Measurements from ENCODE around the gene LDLRAD3.

Gene LDLRAD3

DNA sequence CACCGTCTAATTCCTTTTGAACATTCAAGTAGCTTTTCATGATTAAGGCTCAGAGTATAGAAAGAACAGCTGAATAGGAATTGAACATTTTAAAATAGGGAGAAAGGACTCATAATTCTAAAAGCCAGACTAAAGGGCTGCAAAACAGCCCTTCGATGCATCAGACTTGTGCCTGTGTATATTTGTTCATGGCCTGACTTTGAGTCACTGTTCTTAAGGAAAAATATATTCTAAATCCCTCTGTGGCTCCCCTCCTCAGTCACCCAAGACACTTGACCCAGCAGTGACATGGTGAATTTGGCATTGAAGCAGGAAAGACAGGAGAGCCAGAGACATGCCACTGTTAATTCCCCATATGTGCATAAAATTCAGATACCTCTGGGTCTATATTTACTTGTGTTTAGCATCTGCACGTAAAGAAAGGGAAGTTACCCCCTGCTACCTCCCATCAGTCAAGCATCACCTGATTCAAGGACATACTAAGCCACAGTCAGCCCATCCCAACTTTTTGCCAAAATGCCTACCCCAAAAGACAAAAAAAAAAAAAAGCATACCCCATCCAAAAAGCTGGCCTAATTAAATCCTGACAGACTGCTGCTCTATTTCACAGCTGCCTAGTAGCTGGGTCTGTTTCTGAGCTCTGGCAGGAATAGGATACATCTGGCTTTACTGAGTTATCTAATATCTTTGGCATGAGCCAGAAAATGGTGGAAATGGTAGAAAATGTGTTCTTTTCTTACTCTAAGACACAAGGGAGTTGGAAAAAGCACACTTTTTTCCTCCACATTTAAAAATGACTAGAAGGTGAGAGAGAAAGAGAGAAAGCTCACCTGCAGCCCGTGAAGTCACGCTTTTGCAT lies 251.9 kb downstream of the LDLRAD3 start:
- H3K4me3 ChIP-seq (ENCODE audit: low read length) = no peak overlapping the region
- DNase-seq (ENCODE audit: low read depth, low spot score) = no peak

GRCh38 chr11:36196411-36196998 lies 252.6 kb downstream of the LDLRAD3 start:
- no peak for DNase-seq (ENCODE audit: low read depth, low spot score)
- no peak overlapping the region for H3K4me3 ChIP-seq (ENCODE audit: low read length)

- no peak overlapping the region for H3K4me3 ChIP-seq (ENCODE audit: low read length)
- no peak for DNase-seq (ENCODE audit: low read depth, low spot score)
These were observed 257.5 kb downstream of the LDLRAD3 start for GRCh38 chr11:36201411-36201810.

GRCh38 chr11:36205536-36205935 lies 261.7 kb downstream of the LDLRAD3 start:
- H3K4me3 ChIP-seq (ENCODE audit: low read length) = no peak overlapping the region
- no peak for DNase-seq (ENCODE audit: low read depth, low spot score)

- no peak for DNase-seq (ENCODE audit: low read depth, low spot score)
- H3K4me3 ChIP-seq (ENCODE audit: low read length) = no peak overlapping the region
These were observed 266.7 kb downstream of the LDLRAD3 start for GRCh38 chr11:36210529-36210928.

DNA sequence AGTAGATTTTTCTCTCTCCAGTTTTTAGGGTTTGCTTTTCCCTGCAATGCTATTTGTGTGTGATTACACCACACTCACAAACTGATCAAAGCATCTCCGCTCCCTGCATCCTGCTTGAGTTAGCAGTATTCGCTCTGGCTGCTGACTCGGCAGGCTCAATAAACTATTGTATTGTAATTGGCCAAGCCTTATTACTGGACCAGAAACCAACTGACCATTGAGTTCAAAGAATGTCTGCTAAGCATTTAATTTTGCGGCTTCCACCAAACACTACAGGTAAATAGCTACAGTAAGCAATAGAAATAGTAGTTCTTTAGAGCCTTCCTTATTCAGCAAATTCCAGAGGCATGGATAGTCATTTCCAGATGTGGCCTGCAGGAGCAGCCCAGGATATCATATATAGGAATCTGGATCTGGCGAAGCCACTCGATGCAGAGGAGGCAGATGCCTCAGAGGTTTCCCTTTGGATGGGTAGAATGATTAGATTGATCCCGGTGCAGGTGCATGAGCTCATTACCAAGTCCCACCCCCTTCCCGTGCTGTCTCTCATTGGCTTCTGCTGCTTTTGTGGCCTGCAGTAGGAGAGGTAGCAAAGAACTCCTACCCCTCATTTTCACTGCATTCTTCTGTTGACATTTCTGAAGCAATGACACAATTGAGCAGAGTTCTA lies 268.0 kb downstream of the LDLRAD3 start:
- no peak overlapping the region for H3K4me3 ChIP-seq (ENCODE audit: low read length)
- no peak for DNase-seq (ENCODE audit: low read depth, low spot score)

DNA sequence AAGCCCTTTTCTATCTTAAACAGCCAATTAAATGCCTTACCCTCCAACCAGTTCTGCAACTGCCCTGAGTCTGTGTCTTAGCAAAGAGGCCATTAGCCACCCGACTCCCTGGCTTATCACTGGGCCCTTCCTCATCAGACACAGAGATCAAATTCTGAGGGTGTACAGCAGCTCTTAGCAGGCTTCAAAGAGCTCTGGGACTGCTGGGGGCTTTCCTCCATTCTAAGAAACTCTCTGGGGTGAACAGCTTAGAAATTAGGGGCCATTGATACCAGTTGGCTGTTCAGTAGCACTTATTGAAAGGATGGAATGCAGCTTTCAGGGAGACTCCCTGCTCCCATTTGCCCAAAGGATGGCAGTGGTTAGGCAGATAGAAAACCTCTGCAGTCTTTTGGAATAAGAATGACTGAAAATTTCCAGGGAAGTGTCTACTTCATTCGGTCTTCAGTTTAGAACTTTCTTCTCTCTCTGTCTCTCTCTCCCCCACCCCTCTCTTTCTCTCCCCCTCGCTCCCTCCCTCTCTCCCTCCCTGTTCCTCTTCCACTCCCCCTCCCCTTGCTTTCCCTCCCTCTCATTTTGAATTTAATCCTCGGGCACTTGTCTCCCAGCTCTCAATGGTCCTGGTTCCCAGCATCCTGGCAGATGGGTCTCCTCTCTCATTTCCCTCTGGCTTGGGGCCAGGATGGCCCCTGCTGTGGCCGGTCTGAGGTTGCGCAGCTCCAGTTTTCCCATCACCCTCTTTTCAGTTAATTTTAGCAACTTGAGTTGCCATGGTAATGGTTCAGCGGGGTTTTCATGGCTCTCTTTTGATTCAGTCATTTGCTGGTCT lies 268.9 kb downstream of the LDLRAD3 start:
- no peak overlapping the region for H3K4me3 ChIP-seq (ENCODE audit: low read length)
- no peak for DNase-seq (ENCODE audit: low read depth, low spot score)

- DNase-seq (ENCODE audit: low read depth, low spot score) = no peak
- no peak overlapping the region for H3K4me3 ChIP-seq (ENCODE audit: low read length)
These were observed 269.6 kb downstream of the LDLRAD3 start for GRCh38 chr11:36213393-36213840.

DNA sequence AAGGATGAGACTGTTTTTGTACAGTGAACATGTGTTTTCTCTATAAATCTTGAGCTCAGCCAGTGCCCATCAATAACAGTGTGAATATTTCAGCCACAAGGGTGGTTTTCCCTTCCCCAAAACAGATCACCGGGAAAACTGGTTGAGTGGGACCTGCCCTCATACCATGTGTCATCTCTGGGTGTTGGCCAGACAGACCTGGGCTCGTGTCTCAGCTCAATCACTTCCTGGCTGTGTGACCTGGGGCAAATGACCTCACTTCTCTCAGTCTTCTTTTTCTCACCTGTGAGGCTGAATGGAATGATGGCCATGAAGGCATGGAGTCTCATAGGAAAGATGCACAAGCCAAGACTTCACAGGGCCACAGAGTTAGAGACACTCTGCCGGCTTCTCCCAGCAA lies 270.6 kb downstream of the LDLRAD3 start:
- no peak for DNase-seq (ENCODE audit: low read depth, low spot score)
- no peak overlapping the region for H3K4me3 ChIP-seq (ENCODE audit: low read length)

- DNase-seq (ENCODE audit: low read depth, low spot score) = no peak
- no peak overlapping the region for H3K4me3 ChIP-seq (ENCODE audit: low read length)
These were observed 271.3 kb downstream of the LDLRAD3 start for GRCh38 chr11:36214976-36215692.

DNA sequence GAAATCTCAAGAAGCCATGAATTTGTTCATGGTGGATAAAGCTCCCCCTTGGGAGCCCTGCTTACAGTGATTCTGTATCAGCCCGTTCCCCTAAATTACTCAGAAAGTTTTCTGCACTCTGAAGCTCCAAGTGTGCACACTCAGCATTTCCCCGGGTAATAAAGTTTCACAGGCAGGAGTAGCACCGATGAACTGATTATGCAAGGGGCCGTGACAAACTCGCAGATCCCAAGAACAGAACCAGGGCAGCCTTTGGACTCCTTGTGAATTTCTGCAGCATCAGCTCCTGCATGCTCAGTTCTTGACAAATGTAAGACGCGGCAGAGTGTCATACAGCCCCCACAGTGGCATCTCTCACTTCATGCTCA lies 271.8 kb downstream of the LDLRAD3 start:
- no peak for DNase-seq (ENCODE audit: low read depth, low spot score)
- H3K4me3 ChIP-seq (ENCODE audit: low read length) = no peak overlapping the region

- DNase-seq (ENCODE audit: low read depth, low spot score) = no peak
- no peak overlapping the region for H3K4me3 ChIP-seq (ENCODE audit: low read length)
These were observed 272.3 kb downstream of the LDLRAD3 start for GRCh38 chr11:36216061-36216615.

GRCh38 chr11:36218283-36218921 lies 274.5 kb downstream of the LDLRAD3 start:
- DNase-seq (ENCODE audit: low read depth, low spot score) = no peak

DNA sequence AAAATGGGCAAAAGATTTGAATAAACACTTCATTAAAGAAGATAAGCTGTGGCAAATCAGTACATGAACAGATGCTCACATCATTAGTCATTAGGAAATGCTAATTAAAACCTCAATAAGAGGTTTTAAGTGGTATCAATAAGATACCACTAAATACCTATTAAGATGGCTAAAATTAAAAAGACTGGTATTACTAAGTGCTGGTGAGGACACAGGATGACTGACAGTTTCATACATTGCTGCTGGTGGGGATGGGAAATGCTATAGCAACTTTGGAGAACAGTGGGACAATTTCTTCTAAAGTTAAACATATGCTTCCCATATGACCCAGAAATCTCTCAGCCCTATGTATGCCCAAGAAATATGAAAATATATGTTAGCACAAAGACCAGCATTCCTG lies 276.1 kb downstream of the LDLRAD3 start:
- no peak for DNase-seq (ENCODE audit: low read depth, low spot score)
- H3K4me3 ChIP-seq (ENCODE audit: low read length) = no peak overlapping the region

More at GRCh38 chr11:36218283-36218921, 274.5 kb downstream of the LDLRAD3 start:
- H3K4me3 ChIP-seq (ENCODE audit: low read length) = no peak overlapping the region

- H3K4me3 ChIP-seq (ENCODE audit: low read length) = no peak overlapping the region
- no peak for DNase-seq (ENCODE audit: low read depth, low spot score)
These were observed 279.2 kb downstream of the LDLRAD3 start for GRCh38 chr11:36222831-36223635.

DNA sequence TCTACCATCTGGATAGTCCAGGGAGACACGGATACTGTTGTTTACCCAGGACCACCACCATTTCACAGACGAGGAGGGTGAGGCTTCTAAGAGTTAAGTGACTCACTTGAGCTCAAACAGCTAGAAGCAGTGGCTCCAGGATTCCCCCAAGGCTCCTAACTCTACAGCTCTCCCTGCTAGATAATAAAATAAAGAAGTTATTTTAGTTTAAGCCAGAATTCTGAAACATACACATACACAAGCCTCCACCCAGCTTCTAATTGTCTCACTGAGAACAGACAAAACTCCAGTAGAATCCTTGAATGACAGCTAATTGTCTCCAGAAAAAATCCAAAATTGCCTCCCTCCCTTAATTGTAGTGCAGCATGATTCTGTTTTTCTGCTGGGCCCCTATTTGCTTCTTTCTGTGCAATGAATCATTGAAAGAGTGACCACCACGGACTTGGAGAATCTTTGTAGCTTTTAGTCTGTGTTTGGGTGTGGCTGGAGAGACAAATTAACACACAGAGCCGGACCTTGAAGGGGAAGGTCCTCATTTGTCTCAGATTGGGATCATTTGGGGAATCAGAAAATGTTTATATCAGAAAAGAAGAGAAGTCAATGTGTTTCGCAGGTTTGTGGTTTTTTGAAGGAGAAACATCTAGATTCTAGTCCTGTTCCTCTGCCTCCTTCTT lies 280.5 kb downstream of the LDLRAD3 start:
- H3K4me3 ChIP-seq (ENCODE audit: low read length) = no peak overlapping the region

GRCh38 chr11:36227044-36227443 lies 283.2 kb downstream of the LDLRAD3 start:
- H3K4me3 ChIP-seq (ENCODE audit: low read length) = no peak overlapping the region
- DNase-seq (ENCODE audit: low read depth, low spot score) = no peak

More for the DNA sequence above, 280.5 kb downstream of the LDLRAD3 start:
- no peak for DNase-seq (ENCODE audit: low read depth, low spot score)
